ENCODE results near the gene AMPD2.
A peak's percentile ranks its signal among the peaks of the same experiment; 100 is the strongest.

AMPD2 gene

GRCh38 chr1:109630898-109631512 is 11.4 kb downstream of the AMPD2 start:
- DNase-seq (ENCODE audit: low spot score): no peak

GRCh38 chr1:109631513-109632505 is 12.2 kb downstream of the AMPD2 start:
- DNase-seq (ENCODE audit: low spot score): no peak

DNA sequence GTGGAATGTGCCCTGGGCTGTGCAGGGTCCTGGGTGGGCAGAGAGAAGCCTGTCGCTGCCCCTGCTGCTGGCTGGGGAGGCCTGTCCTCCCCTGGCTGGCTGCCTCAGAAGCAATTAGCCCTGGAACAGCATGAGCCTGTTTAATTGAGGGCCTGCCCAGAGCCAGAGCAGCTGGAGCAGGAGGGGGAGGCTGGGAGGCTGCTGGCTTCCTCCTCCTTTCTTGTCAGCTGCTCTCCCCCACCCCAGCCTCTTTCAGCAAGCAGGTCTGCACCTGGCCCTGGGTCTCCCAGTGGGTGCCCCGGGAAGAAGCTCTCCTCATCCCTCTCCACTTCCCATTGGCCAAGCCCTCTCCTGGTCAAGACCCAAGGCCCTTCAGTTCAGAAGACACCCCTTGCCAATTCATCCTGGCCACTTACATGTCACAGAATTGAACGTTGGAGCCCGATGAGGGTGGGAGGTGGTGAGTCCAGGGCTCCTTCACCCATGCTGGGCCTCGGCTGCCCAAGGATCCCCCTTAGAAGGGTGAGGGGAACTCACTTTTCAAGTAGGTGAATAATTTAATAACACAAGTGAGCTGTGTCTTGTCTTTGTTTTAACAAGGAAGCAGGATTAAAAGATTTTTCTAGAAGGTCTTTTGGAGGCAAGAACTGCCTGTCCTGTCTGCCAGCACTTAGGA is 13.2 kb downstream of the AMPD2 start:
- DNase-seq (ENCODE audit: low spot score): no peak

DNA sequence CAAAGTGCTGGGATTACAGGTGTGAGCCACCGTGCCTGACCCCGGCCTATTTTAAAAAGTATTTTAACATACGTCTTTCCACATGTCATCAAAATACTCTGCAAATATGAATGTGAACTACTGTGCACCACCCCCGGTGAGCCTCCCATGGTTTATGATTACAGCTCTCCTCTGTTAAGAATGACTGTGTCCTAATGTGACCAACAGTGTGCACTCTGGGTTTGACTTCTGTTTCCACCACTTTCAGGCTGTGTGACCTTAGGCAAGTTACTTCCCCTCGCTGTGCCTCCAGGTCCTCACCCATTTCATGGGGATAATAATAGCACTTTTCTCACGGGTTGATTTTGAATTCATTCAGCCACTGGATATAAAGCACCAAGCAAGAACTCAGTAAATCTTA is 14.7 kb downstream of the AMPD2 start:
- no peak for DNase-seq (ENCODE audit: low spot score)

- no peak for DNase-seq (ENCODE audit: low spot score)
Measured at GRCh38 chr1:109634771-109635750, 15.4 kb downstream of the AMPD2 start.

GRCh38 chr1:109635862-109636200 is 16.2 kb downstream of the AMPD2 start:
- no peak for DNase-seq (ENCODE audit: low spot score)

GRCh38 chr1:109636201-109636952 is 16.7 kb downstream of the AMPD2 start:
- no peak for DNase-seq (ENCODE audit: low spot score)

DNA sequence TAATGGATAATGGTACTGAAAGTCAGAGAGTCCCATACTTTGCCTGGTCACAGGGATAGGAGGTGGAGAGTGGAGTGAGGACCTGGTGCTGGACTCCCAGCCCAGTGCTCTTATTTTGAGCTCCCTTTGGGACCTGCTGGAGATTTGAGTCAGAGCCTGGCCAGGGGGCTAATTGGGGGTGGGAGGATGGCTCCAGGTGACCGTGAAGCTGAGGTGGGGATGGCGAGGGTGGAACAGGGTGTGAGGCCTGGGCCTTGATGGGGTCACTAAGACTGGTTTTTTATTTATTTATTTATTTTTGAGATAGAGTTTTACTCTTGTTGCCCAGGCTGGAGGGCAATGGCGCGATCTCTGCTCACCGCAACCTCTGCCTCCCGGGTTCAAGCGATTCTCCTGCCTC is 17.8 kb downstream of the AMPD2 start:
- DNase-seq (ENCODE audit: low spot score): no peak

DNA sequence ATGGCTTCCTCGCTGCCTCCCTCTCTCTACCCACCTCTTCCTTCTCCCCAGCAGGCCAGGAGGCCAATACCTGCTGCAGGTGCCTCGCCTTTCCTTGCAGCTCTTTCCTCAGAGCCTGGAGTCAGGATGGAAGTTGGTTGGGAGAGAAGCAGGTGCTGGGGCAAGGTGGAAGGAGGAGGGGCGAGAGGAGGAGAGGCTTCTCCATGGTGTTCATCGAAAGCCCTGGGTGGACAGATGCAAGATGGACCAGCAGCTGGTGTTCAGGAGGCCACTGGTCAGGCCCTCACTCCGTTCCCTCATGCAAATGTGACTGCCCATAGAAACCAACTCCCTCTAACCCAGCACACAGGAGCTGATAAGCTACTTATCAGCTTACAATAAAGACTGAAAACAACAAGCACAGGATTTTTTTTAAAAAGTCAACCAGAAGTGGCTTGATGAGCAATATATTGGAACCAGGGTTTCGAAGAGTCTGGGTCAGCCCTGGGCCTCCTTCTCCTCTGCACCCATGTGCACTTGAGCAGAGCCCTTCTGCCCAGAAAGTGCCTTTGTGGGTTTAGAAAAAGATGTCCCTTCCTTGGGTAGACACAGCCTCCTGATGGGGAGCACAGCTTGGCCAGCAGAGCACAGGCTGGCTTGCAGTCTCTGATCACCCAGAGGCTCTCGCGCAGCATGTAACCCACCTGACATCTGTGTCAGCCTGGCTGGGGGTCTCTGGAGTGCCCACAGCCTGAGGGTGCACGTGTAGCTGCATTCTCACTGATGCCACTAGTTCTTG is 19.6 kb downstream of the AMPD2 start:
- no peak for DNase-seq (ENCODE audit: low spot score)

DNA sequence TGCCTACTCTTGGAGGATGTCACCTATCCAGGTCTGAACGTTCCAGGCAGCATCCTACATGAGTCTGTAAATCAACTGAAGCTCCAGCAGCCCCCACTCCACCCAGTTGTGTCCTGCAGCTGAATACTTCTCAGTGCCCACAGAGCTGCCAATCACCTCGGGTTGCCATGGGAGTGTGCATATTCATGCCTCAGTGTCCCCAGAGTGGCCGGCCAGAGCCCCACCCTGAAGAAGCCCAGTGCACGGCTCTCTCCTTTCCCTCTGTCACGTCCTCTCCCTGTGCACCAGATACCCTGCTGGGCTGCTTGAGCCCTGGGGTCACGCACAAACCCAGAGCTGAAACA is 20.2 kb downstream of the AMPD2 start:
- DNase-seq (ENCODE audit: low spot score): no peak

DNA sequence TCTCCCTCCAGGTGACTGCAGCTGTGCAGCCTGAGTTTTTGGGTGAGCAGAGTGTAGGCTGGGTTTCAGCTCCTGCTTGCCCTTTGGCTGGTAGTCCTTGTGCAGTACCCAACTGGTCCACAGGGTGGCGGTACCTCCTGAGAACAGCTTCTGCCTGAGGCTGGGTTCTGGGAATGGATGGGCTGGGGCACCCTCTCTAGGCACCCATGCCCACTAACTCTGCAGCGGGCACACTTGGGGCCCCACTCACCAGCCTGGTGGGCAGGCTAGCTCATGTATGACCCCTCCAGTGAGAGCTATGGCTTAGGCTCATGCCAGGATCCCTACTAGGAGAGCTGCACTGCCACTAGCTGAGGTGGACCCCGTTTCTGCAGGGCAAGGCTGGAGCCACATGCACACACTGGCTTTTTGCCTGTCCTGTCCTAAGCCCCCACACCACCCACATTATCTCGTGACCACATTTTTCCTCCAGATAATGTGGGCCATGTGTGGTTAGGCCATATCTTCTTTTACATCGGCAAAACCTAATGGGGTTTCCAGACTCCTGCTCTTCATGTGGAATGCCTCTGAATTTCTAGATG is 20.7 kb downstream of the AMPD2 start:
- peak; percentile 87 for DNase-seq (ENCODE audit: low spot score)

DNA sequence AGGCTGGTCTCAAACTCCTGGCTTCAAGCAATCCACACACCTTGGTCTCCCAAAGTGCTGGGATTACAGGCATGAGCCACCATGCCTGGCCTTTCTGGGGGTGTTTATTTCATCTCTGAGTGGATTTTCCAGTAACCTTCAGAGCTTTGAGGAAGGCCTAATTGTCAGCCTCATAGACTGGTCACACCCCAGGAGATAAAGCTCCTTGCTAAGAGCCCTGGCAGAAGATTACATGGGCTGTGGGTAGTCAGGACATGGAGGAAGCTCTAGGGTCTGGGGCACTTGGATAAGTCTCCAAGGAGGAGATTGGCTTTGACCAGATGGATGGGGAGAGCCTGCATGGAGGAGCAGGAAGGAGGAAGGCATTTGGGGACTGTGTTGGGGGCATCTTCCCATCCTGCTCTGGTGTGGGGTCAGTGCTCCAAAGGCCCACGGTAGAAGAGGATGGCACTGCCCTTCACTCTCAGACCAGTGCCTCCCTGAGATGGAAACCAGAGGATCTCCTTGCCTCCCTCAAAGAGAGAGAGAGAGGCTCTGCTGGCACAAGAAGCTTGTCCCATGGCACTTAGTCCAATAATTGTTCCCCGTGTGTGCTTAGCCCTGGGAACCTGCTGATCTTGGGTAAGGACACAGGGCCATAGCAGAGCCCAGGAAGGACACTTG is 21.6 kb downstream of the AMPD2 start:
- DNase-seq (ENCODE audit: low spot score): no peak

GRCh38 chr1:109641861-109642260 is 22.2 kb downstream of the AMPD2 start:
- DNase-seq (ENCODE audit: low spot score): no peak

- no peak for DNase-seq (ENCODE audit: low spot score)
Measured at GRCh38 chr1:109642626-109643025, 23.0 kb downstream of the AMPD2 start.

DNA sequence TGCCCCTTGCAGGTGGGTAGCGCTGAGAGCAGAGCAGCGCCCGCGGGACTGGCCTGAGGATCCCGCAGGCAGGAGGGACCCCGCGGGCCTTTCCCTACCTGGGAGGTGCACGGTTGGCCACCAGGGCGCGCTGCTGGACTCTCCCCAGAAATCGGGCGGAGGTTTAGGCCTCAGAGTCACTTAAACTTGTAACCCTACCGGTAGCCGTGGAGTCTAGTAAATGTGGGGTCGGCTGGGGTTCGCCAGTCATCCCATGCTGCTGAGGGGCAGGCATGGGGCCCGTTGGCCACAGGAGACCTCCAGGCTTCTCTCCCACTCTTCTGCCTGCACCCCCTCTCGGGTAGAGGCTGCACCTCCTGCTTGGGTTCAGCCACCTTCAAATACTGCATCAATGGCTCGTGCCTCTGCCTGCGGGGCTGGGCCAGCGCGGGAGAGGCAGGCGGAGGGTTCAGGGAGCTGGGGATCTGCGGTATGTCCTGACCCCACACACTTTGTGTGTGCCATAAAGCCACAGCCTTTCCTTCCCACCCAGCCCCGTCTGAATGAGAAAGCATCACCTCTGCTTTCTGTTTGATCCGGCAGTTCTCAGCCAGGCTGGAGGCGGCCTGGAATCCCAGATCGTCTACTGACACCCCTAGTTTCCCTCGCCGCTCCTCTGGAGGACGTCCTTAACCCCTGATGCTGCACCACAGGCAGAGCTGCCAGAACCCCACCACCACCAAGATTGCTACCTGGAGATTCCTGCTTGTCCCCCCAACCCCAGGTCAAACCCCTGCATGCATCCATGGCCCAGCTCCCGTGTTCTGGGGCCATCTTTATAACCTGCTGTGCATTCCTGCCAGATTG is 24.0 kb downstream of the AMPD2 start:
- peak; percentile 88 for DNase-seq (ENCODE audit: low spot score)

- no peak for DNase-seq (ENCODE audit: low spot score)
Measured at GRCh38 chr1:109644670-109645069, 25.0 kb downstream of the AMPD2 start.

DNA sequence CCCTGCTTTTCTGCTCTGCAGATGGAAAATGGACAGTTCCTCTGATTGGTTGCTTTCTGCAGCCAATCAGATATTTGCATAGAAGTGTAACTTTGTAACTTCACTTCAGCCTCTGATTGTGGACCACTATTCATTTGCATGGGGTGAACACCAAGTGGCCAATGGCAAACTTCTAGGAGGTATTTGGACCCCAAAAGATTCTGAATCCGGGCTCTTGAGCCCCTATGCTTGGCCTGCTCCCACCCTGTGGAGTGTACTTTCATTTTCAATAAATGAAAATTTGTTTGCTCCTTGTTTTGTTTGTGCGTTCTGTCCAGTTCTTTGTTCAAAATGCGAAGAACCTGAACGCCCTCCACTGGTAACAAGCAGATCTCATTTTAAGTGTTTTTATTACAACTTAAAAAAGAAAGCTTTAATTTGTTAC is 29.9 kb downstream of the AMPD2 start:
- no peak for DNase-seq (ENCODE audit: low spot score)

DNA sequence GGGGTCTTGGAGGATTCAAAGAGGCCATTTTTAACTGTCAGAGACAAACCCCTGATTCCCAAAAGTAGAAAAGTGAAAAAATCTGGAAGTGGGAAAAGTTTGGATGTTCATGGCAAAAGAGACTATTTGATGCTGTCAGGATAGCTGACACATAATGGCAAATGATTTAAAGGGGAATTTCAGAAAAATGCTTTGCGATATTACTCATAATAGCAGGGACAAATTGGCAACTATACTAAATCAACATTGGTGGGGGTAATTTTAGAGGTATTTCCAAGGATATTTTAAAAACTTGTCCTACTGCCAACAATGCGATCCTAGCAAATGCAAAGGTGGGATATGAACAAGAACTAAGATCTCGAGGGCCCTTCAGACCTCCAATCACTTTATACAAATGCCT is 31.0 kb downstream of the AMPD2 start:
- DNase-seq (ENCODE audit: low spot score): no peak

All from NAMALWA (cell line).